GM19452 (cell line): Measurements from ENCODE around the gene C6orf132.

Source experiments
- ATAC-seq: cut with Tn5 transposase; IDR thresholded peaks from one replicate; pipeline ENCODE4 v1.9.1; 2021; ENCODE audit not compliant: unreplicated experiment

C6orf132 gene

GRCh38 chr6:42079941-42080464 lies 62.4 kb downstream of the C6orf132 start:
- ATAC-seq, result no peak

GRCh38 chr6:42078386-42078785 lies 64.0 kb downstream of the C6orf132 start:
- no peak for ATAC-seq

- no peak for ATAC-seq
Observed at GRCh38 chr6:42075159-42075838, 67.1 kb downstream of the C6orf132 start.

- ATAC-seq, result no peak
Observed at GRCh38 chr6:42073287-42073686, 69.1 kb downstream of the C6orf132 start.

- ATAC-seq, result no peak
Observed at GRCh38 chr6:42071881-42072583, 70.4 kb downstream of the C6orf132 start.

- no peak for ATAC-seq
Observed at GRCh38 chr6:42068872-42069522, 73.4 kb downstream of the C6orf132 start.

- ATAC-seq, result no peak
Observed at GRCh38 chr6:42068173-42068572, 74.2 kb downstream of the C6orf132 start.

GRCh38 chr6:42066156-42066675 lies 76.2 kb downstream of the C6orf132 start:
- ATAC-seq, result no peak

GRCh38 chr6:42059743-42060142 lies 82.7 kb downstream of the C6orf132 start:
- no peak for ATAC-seq

GRCh38 chr6:42053601-42054000 lies 88.8 kb downstream of the C6orf132 start:
- ATAC-seq, result no peak

GRCh38 chr6:42051268-42051653 lies 91.2 kb downstream of the C6orf132 start:
- no peak for ATAC-seq
